Limb (tissue), 2 donors: ENCODE results near the gene CD38.
A peak's percentile ranks its signal among the peaks of the same experiment; 100 is the strongest.
"Not testable (repeated sequence)": the region's sequence is repeated elsewhere in the genome, so short reads cannot be mapped to it uniquely, and the experiment has no call there.

Experiments used
- DNase-seq, 2 donors: peaks; one replicate each; pipeline ENCODE4 v3.0.0-alpha.2; 2016; ENCODE audit errors: extremely low spot score in 2 of 2

The CD38 gene

GRCh38 chr4:15778289-15779241 lies at the start of gene CD38:
Gene CD38, plus strand, starts transcription at chr4:15778328. Its CDS starts 87 bp downstream, at chr4:15778415.
- peak in 1 of 2 donors; percentile 54 for DNase-seq

- DNase-seq: peak in 1 of 2 donors; percentile 75
These were observed 48.1 kb upstream of the CD38 start for GRCh38 chr4:15729910-15730533.

GRCh38 chr4:15733061-15733460 lies 45.1 kb upstream of the CD38 start:
- DNase-seq: not testable (repeated sequence)

GRCh38 chr4:15735536-15735935 lies 42.6 kb upstream of the CD38 start:
- DNase-seq: no peak

- no peak for DNase-seq
These were observed 41.5 kb upstream of the CD38 start for GRCh38 chr4:15736514-15737050.

- DNase-seq: no peak
These were observed 40.9 kb upstream of the CD38 start for GRCh38 chr4:15737255-15737654.

- no peak for DNase-seq
These were observed 39.3 kb upstream of the CD38 start for GRCh38 chr4:15738877-15739276.

GRCh38 chr4:15740764-15741404 lies 37.2 kb upstream of the CD38 start:
- DNase-seq: no peak

- no peak for DNase-seq
These were observed 36.0 kb upstream of the CD38 start for GRCh38 chr4:15742083-15742582.

GRCh38 chr4:15742637-15743036 lies 35.5 kb upstream of the CD38 start:
- DNase-seq: no peak

GRCh38 chr4:15744016-15744545 lies 34.0 kb upstream of the CD38 start:
- DNase-seq: no peak

- DNase-seq: no peak
These were observed 32.0 kb upstream of the CD38 start for GRCh38 chr4:15746110-15746509.

- no peak for DNase-seq
These were observed 29.1 kb upstream of the CD38 start for GRCh38 chr4:15749001-15749400.

- DNase-seq: no peak
These were observed 27.0 kb upstream of the CD38 start for GRCh38 chr4:15751153-15751552.

- no peak for DNase-seq
These were observed 25.0 kb upstream of the CD38 start for GRCh38 chr4:15753081-15753480.

- DNase-seq: no peak
These were observed 24.3 kb upstream of the CD38 start for GRCh38 chr4:15753786-15754185.

GRCh38 chr4:15754323-15754722 lies 23.8 kb upstream of the CD38 start:
- no peak for DNase-seq

GRCh38 chr4:15755321-15756155 lies 22.6 kb upstream of the CD38 start:
- no peak for DNase-seq

GRCh38 chr4:15756361-15756861 lies 21.7 kb upstream of the CD38 start:
- no peak for DNase-seq

GRCh38 chr4:15757054-15757453 lies 21.1 kb upstream of the CD38 start:
- DNase-seq: no peak
